HFF-Myc (cell line): Measurements from ENCODE around the gene DOK1.

Experiments
- DNase-seq: peaks from one replicate; pipeline ENCODE4 v3.0.0-alpha.2; 2011; ENCODE audit warnings: low read depth; ENCODE audit errors: extremely low read depth
- H3K4me3 ChIP-seq: replicated peaks from 2 replicates; pipeline ENCODE4 v1.5.1; 2011; ENCODE audit warnings: low read depth, mild to moderate bottlenecking, control low read depth, low read length
- TF ChIP-seq, protein P1 (sequence below): IDR thresholded peaks from 2 replicates; pipeline ENCODE4 v1.5.1; 2012; ENCODE audit warnings: mild to moderate bottlenecking, low read depth, low read length, control low read depth; ENCODE audit errors: missing control alignments

Gene DOK1

GRCh38 chr2:74577448-74577847, 22.9 kb downstream of the DOK1 start:
- TF ChIP-seq, protein P1, sequence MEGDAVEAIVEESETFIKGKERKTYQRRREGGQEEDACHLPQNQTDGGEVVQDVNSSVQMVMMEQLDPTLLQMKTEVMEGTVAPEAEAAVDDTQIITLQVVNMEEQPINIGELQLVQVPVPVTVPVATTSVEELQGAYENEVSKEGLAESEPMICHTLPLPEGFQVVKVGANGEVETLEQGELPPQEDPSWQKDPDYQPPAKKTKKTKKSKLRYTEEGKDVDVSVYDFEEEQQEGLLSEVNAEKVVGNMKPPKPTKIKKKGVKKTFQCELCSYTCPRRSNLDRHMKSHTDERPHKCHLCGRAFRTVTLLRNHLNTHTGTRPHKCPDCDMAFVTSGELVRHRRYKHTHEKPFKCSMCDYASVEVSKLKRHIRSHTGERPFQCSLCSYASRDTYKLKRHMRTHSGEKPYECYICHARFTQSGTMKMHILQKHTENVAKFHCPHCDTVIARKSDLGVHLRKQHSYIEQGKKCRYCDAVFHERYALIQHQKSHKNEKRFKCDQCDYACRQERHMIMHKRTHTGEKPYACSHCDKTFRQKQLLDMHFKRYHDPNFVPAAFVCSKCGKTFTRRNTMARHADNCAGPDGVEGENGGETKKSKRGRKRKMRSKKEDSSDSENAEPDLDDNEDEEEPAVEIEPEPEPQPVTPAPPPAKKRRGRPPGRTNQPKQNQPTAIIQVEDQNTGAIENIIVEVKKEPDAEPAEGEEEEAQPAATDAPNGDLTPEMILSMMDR, result no peak
- H3K4me3 ChIP-seq, result no peak overlapping the region
- no peak for DNase-seq

- no peak overlapping the region for H3K4me3 ChIP-seq
- TF ChIP-seq, protein P1, result no peak
- no peak for DNase-seq
Observed at GRCh38 chr2:74578408-74578807, 23.9 kb downstream of the DOK1 start.

GRCh38 chr2:74581463-74581862, 26.9 kb downstream of the DOK1 start:
- TF ChIP-seq, protein P1, result no peak
- DNase-seq, result no peak
- H3K4me3 ChIP-seq, result no peak overlapping the region

GRCh38 chr2:74582184-74582583, 27.7 kb downstream of the DOK1 start:
- TF ChIP-seq, protein P1, result no peak
- DNase-seq, result no peak
- no peak overlapping the region for H3K4me3 ChIP-seq

DNA sequence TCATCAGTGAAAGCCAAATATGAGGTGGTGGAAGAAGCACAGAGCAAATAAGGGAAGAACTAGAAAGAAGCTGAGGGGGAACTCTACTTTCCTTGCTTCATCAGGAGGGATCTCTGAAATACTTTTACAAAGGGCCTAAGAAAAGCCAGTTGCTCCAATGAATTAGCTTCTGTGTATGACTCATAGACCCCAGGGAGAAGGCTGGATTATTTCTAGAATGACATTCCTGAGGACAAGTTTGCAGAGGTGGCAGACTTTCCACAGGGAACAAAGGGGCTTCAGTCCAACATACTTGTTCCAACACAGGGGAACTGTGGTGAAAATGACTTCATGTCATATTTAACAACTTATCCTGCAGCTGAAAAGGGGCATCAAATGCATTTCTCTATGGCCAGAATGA, 29.0 kb downstream of the DOK1 start:
- no peak for DNase-seq
- no peak overlapping the region for H3K4me3 ChIP-seq
- TF ChIP-seq, protein P1, result no peak

- TF ChIP-seq, protein P1, result no peak
- H3K4me3 ChIP-seq, result no peak overlapping the region
- DNase-seq, result no peak
Observed at GRCh38 chr2:74584088-74584645, 29.6 kb downstream of the DOK1 start.
